DLD1 (cell line): ENCODE results near the gene KLHL20.
"Not testable (repeated sequence)": the region's sequence is repeated elsewhere in the genome, so short reads cannot be mapped to it uniquely, and the experiment has no call there.

Experiments
- in situ Hi-C: cut with HindIII; loops from 2 replicates; pipeline ENCODE4 v1.10.0; 2017; ENCODE audit warnings: low sequenced_read_pairs

KLHL20 gene

GRCh38 chr1:173749137-173749536 is 34.4 kb downstream of the KLHL20 start:
- in situ Hi-C loops = no loop called here

DNA sequence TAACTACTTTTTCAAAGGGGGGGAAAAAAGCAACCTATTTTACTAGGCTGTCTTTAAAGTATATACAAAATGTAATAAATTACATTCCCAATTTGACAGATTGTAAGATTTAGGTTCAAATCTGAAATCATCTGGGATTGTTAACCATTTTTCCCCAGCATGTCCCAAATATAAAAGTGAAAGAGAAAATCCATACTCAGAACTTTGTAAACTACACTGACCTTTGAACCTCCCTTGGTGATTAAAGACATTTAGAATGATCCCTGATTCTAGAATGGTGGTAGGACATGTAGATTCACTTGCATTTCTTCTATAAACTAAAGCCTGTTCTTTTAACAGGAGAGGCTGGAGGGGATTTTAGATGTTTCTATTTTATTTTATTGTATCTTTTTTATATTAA is 39.0 kb downstream of the KLHL20 start:
- in situ Hi-C loops = no loop called here

DNA sequence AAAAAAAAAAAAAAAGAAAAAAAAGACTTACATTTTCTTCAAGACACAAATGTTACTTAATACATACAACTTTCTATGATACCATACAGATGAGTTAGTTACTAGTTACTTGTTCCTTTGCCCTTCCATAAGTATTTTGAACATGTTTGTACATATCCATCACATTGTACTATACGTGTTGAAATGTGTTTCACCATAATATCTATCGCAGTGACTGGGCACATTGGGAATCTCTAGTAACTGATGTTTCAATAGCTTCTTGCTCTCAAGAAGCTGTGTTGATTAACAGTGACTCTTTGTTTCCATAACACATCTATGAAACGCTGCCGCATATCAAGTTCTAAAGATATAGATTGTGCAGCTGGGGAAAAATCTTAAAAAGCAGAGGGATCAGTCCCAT is 42.9 kb downstream of the KLHL20 start:
- in situ Hi-C loops = no loop called here

DNA sequence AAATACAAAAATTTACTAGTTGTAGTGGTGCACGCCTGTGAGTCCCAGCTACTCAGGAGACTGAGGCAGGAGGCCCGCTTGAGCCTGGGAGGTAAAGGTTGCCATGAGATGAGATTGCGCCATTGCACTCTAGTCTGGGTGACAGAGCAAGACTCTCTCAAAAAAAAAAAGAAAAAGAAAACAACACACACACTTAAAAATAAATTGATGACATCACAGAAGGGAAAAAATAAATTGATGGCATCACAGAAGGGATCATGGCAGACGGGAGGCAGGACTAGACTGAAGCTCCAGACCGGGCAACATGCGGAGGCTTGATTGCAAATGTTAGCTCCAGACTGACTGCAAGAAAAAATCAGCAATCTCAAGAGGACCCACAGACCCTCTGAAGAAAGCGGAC is 43.3 kb downstream of the KLHL20 start:
- in situ Hi-C loops = no loop called here

- in situ Hi-C loops = no loop called here
Measured at GRCh38 chr1:173758980-173759379, 44.2 kb downstream of the KLHL20 start.

- in situ Hi-C loops = not testable (repeated sequence)
Measured at GRCh38 chr1:173764331-173764730, 49.5 kb downstream of the KLHL20 start.

- in situ Hi-C loops = no loop called here
Measured at GRCh38 chr1:173768206-173768605, 53.4 kb downstream of the KLHL20 start.

DNA sequence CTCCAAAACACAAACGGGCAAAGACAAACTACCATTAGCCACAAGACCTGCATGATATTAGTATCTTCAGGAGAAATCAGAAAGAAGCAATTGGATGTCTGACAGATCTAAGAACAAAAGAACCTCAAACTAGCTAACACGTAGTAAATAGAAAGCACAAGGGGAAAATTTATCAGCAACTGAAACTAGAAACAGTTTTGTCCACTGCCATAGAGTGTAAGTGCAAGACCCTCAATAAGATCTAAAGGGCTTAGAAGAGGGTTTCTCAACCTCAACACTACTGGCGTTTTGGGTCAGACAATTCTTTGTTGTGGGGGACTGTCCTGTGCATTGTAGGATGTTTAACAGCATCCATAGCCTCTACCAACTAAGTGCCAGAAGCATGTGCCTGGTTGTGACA is 54.0 kb downstream of the KLHL20 start:
- in situ Hi-C loops = no loop called here

DNA sequence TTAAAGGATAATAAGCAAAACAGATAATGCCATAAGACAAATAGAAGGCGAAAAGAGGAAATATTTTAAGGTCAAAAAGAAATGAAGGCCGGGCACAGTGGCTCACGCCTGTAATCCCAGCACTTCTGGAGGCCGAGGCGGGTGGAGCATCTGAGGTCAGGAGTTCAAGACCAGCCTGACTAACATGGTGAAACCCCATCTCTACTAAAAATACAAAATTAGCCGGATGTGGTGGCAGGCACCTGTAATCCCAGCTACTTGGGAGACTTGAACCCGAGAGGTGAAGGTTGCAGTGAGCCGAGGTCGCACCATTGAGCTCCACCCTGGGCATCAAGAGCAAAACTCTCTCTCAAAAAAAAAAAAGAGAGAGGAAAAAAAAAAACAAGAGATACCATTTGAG is 55.5 kb downstream of the KLHL20 start:
- in situ Hi-C loops = not testable (repeated sequence)

DNA sequence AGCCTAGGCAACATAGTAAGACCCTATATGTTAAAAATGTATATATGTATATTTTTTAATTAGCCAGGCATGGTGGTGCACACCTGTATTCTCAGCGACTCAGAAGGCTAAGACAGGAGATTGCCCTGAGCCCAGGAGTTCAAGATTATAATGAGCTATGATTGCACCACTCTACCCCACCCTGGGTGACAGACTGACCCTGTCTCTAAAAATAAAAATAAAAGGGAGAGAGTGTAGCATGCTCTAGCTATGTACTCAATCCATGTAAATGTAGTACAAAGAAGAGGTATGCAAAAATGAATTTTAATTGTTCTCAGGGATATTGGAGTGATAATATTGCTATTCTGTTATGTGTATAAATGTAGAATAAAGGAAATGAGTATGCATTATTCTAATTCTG is 56.8 kb downstream of the KLHL20 start:
- in situ Hi-C loops = no loop called here

GRCh38 chr1:173775578-173776226 is 60.9 kb downstream of the KLHL20 start:
- in situ Hi-C loops = no loop called here

DNA sequence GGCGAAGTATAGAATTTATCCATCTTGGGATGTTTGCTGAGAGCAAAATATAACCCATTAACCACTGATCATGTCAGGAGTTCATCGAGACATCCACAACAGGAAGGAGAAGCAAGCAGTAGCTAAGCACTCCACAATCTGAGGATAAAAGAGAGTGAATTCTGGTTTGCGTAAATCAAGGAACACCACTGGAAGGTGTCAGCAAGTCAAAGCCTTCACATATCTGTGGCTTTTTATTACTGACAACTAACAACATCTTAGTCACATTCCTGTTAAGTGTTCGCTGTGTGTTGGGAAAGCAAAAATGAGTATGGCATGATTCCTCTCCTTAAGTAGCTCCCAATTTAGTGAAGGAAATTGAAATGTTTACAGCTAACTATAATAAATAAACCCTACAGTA is 65.2 kb downstream of the KLHL20 start:
- in situ Hi-C loops = no loop called here

DNA sequence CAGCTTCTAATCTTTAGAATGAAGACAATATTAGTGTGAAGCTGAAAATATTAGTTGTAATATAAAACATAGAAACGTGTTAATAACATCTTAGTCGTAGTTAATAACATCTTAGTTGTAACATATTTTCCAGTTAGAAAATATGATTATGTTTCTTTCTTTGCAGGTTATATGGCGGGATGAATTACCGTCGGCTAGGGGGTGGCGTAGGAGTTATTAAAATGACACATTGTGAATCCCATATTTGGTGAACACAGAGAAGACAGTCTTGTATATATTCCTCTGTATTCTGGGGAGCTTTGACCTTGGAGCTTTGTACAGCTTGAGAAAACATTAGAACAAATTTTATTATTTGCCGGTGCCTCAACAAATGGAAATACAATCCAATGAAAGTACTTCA is 70.2 kb downstream of the KLHL20 start:
- in situ Hi-C loops = no loop called here

DNA sequence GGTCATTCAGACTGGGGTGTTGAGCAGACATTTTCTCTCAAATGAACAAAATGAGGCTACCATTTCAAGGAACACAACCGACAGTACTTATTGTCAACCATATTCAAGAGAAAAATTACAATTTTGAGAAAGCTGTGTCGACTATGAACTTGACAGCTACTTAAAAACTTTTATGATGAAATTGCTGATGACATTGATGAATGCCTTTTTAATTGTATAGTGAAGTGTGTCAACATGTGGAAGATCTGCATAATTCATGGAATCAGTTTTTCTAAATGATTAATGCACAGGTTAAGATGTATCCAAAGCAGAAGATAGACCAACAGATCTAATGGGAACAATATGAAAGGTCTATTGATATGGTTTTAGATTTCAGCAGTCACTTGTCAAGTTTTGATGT is 75.1 kb downstream of the KLHL20 start:
- in situ Hi-C loops = no loop called here

- in situ Hi-C loops = no loop called here
Measured at GRCh38 chr1:173798078-173798477, 83.3 kb downstream of the KLHL20 start.

- in situ Hi-C loops = not testable (repeated sequence)
Measured at GRCh38 chr1:173799995-173800394, 85.2 kb downstream of the KLHL20 start.

GRCh38 chr1:173802961-173803360 is 88.2 kb downstream of the KLHL20 start:
- in situ Hi-C loops = no loop called here

GRCh38 chr1:173813654-173814053 is 98.9 kb downstream of the KLHL20 start:
- in situ Hi-C loops = not testable (repeated sequence)

- in situ Hi-C loops = no loop called here
Measured at GRCh38 chr1:173818459-173818858, 103.7 kb downstream of the KLHL20 start.

DNA sequence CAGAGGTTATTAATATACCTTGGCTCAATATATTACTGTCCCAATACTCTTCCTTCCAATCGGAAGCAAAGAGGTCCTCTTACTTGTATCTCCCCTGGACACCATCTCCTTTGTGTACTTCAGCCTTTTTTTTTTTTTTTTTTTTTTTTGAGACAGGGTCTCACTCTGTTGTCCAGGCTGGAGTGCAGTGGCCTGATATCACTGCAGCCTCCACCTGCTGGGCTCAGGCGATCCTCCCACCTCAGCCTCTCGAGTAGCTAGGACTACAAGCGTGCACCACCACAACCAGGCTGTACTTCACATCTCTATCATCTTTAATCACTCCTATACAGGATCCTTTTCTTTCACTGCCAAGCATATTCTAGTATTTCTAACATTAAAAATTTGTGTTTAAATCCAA is 106.9 kb downstream of the KLHL20 start:
- in situ Hi-C loops = no loop called here

DNA sequence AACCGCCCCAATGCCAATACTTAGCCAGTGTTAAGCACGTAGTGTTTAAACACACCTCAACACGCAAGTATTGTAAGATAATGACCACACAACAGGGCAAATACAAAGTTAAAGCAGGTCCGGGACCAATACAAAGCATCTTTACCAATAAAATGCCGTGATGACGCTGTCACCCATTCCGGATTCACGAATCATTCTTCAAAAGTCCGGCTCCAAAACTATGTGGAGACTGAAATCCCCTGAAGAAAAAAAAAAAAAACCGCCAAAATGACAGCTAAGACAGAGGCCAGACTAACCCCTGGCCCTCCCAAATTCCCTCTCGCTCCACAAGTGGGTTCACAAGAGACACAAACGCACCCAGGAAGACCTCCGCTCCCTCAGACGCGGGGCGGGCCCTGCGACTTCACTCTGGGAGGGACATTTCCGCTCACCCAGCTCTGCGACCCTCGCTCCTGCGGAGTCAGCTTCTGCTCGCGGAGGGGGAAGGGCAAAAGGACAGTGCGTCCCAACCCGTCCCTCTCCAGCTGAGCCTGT is 109.1 kb downstream of the KLHL20 start:
- in situ Hi-C loops = no loop called here

DNA sequence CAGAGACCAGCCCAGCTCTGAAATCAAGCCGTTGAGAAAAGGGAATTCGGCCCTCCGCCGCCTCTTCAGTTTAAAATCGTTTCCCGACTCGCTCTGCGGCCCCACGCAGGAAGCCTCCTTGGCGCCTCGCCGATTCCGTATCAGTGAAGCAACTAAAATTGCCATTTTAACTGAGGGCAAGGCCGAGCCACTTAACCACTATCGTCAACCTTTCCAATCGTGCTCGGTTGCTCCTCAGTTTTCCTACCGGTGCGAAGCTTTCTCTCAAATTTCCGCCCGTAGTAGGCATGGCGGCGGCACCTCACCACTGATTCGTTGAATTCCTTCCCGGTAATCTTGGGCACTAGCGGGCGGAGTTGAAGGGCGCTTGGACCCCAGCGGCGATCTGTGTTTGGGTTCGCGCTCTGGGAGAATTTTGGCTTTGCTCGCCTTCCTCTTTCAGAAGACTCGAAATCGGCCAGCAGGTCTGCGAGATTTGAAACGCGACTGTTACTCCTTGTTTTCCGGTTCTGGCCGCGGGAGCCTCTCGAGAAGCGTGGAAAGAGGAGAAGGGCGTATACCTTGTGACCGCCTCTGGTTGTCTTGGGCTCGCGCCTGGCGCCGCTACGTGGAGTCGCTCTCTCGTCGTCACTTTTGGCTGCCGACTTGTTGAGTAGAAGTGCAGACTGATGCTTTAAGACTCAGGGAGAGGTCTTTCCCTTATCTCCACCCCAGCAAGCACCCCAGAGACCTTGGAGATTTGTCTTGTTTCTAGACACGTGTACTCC is 109.7 kb downstream of the KLHL20 start, which contains the start of the genes CENPL and DARS2:
Gene CENPL, minus strand, starts transcription at position 569 of the 767 bp plus-strand sequence. CDS start 13,584 bp downstream, outside the sequence.
Gene DARS2, plus strand, starts transcription at position 359 of the 767 bp plus-strand sequence. CDS start 557 bp downstream, outside the sequence.
- in situ Hi-C loops = no loop called here
